HG03565 (cell line): Measurements from ENCODE around the gene CXorf49B.

Experiments used
- ATAC-seq: cut with Tn5 transposase; IDR thresholded peaks from one replicate; pipeline ENCODE4 v1.9.1; 2021; ENCODE audit warnings: mild to moderate bottlenecking, moderate library complexity; ENCODE audit not compliant: unreplicated experiment

The CXorf49B gene

DNA sequence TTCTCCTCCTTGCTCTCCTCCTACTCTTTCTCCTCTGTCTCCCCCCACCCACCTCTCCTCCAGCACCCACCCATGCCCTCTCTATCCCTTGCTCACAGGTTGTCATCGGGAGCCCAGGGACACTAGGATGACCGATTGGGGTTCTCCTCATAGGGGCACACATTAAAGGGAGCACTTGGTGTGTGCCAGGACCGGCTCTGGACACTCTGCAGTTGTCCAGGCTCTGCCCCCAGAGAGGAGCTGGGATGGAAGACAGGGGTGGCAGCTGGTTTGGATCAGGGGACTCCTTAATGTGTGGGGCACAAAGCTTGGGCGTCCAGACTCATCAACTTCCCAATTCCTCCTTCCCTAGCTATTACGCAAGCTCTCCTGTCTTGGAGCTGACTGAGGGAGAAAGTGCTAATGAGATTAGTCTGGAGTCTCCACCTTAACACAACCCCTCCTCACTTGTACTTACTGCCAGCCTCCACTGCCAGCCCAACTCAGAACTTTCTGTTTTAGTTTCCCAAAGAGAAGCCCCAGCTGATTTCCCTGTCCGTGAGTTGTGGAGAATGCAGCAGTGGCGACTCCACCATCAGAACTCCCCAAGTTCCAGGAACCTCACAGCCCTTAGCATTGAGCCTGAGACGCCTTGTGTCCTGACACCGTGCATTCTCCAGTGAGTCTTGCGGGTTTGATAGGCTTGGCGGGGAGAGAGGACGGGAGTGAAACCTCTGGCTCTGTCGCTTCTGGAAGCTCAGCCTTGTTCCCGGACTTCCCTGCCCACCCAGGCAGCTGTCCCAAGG lies 52.2 kb downstream of the CXorf49B start:
- no peak for ATAC-seq

DNA sequence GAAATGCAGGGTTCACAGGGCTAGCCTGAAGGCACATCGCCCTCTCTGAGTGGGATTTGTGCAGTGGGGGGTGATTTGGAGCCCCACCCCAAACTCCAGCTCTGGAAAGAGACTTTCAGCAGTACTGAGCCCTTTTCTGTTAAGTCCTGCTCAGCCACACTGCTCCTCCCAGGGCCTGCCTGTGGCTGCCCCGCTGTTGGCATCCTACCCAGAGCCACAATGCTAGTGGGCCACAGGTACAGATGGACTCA lies 52.7 kb downstream of the CXorf49B start:
- ATAC-seq: no peak
